Peyer's patch (tissue), 4 donors: Measurements from ENCODE around the gene PLXDC1.

Source experiments
- POLR2A ChIP-seq, 2 donors: fragments of 450-650 bp; IDR thresholded peaks; one replicate each; pipeline ENCODE4 v1.5.1; 2017; ENCODE audit warnings: antibody characterized with exemption in 2 of 2, mild to moderate bottlenecking in 2 of 2, moderate library complexity in 2 of 2
- TF ChIP-seq, protein P1 (sequence below), 6 experiments: fragments of 450-650 bp in 4 of 6; fragments of 200-600 bp in 2 of 6; sonication (generic) in 1 of 6; IDR thresholded peaks; one replicate each; pipeline ENCODE4 v1.5.1; 2017 to 2019; ENCODE audit warnings: antibody characterized with exemption in 6 of 6, mild to moderate bottlenecking in 3 of 6, moderate library complexity in 1 of 6

DNA sequence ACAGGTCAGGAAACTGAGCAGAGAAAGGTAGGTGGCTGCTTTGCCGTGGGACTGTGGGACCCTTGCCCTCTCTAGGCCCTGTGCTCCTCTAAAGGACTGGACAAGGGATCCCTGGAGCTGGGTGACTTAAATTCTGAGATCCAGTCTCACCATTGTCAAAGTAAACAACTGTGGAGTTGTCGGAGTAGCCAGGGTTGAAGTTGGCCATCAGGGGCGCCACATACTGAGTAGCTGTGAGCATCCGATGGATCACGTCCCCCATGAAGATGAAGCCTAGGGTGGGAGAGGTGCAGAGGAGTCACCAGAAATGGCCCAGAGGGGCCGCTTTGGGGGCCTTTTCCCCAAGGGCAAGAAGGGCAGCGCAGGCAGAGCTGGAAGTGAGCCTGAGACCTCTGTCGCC is 43.5 kb downstream of the PLXDC1 start:
- TF ChIP-seq, protein P1, sequence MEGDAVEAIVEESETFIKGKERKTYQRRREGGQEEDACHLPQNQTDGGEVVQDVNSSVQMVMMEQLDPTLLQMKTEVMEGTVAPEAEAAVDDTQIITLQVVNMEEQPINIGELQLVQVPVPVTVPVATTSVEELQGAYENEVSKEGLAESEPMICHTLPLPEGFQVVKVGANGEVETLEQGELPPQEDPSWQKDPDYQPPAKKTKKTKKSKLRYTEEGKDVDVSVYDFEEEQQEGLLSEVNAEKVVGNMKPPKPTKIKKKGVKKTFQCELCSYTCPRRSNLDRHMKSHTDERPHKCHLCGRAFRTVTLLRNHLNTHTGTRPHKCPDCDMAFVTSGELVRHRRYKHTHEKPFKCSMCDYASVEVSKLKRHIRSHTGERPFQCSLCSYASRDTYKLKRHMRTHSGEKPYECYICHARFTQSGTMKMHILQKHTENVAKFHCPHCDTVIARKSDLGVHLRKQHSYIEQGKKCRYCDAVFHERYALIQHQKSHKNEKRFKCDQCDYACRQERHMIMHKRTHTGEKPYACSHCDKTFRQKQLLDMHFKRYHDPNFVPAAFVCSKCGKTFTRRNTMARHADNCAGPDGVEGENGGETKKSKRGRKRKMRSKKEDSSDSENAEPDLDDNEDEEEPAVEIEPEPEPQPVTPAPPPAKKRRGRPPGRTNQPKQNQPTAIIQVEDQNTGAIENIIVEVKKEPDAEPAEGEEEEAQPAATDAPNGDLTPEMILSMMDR (IDR thresholded peaks at IDR 0.05): no peak
- no peak for TF ChIP-seq POLR2A (IDR thresholded peaks at IDR 0.05)
